Suprapubic skin (tissue), 3 donors: ENCODE results near the gene SMIM8.

ENCODE experiments used
- EP300 ChIP-seq: sonication (generic); formaldehyde crosslinking; IDR thresholded peaks from one replicate; pipeline ENCODE4 v1.6.1; 2017; ENCODE audit warnings: antibody characterized with exemption
- POLR2A ChIP-seq, 2 donors: fragments of 450-650 bp; IDR thresholded peaks; one replicate each; pipeline ENCODE4 v1.6.1; 2017; ENCODE audit warnings: antibody characterized with exemption in 2 of 2, mild to moderate bottlenecking in 2 of 2, moderate library complexity in 2 of 2
- TF ChIP-seq, protein P1 (sequence below), 2 donors: fragments of 200-600 bp in 1 of 2; fragments of 450-650 bp in 1 of 2; sonication (generic) in 1 of 2; IDR thresholded peaks; one replicate each; pipeline ENCODE4 v1.5.1; 2016 to 2019; ENCODE audit warnings: antibody characterized with exemption in 2 of 2, mild to moderate bottlenecking in 1 of 2, moderate library complexity in 1 of 2

- TF ChIP-seq, protein P1, sequence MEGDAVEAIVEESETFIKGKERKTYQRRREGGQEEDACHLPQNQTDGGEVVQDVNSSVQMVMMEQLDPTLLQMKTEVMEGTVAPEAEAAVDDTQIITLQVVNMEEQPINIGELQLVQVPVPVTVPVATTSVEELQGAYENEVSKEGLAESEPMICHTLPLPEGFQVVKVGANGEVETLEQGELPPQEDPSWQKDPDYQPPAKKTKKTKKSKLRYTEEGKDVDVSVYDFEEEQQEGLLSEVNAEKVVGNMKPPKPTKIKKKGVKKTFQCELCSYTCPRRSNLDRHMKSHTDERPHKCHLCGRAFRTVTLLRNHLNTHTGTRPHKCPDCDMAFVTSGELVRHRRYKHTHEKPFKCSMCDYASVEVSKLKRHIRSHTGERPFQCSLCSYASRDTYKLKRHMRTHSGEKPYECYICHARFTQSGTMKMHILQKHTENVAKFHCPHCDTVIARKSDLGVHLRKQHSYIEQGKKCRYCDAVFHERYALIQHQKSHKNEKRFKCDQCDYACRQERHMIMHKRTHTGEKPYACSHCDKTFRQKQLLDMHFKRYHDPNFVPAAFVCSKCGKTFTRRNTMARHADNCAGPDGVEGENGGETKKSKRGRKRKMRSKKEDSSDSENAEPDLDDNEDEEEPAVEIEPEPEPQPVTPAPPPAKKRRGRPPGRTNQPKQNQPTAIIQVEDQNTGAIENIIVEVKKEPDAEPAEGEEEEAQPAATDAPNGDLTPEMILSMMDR (IDR thresholded peaks at IDR 0.05), result no peak
- no peak for TF ChIP-seq POLR2A (IDR thresholded peaks at IDR 0.05)
- TF ChIP-seq EP300, result no peak
Measured at GRCh38 chr6:87293526-87293925, 28.9 kb upstream of the SMIM8 start.
